Ectodermal cell (in vitro differentiated cells): ENCODE results near the gene CSGALNACT2.

Experiments used
- H3K27ac ChIP-seq: 2 replicates; pipeline ENCODE4 v1.7.0; 2013; ENCODE audit warnings: mild to moderate bottlenecking, low read depth, low read length; ENCODE audit not compliant: insufficient read depth, poor library complexity, severe bottlenecking
- H3K27me3 ChIP-seq: 2 replicates; pipeline ENCODE4 v1.7.0; 2013; ENCODE audit warnings: mild to moderate bottlenecking, low read length; ENCODE audit not compliant: insufficient read depth, control insufficient read depth, poor library complexity, severe bottlenecking
- H3K36me3 ChIP-seq: one replicate; pipeline ENCODE4 v1.7.0; 2013; ENCODE audit warnings: low read length; ENCODE audit not compliant: control insufficient read depth, insufficient read depth
- H3K4me1 ChIP-seq: one replicate; pipeline ENCODE4 v1.7.0; 2013; ENCODE audit warnings: low read length; ENCODE audit not compliant: control insufficient read depth, insufficient read depth
- H3K4me3 ChIP-seq: 2 replicates; pipeline ENCODE4 v1.7.0; 2013; ENCODE audit warnings: low read depth, low read length, control low read depth; ENCODE audit not compliant: insufficient read depth
- H3K9me3 ChIP-seq: 2 replicates; pipeline ENCODE4 v1.7.0; 2013; ENCODE audit warnings: mild to moderate bottlenecking, low read length, moderate library complexity; ENCODE audit not compliant: control insufficient read depth
- WGBS, 2 experiments: methylation state at CpG; one replicate each; pipeline ENCODE4 v1.1.7; 2013; ENCODE audit warnings: missing lambda C conversion rate in 2 of 2; 5-methylcytosine and 5-hydroxymethylcytosine counted together

The CSGALNACT2 gene

DNA sequence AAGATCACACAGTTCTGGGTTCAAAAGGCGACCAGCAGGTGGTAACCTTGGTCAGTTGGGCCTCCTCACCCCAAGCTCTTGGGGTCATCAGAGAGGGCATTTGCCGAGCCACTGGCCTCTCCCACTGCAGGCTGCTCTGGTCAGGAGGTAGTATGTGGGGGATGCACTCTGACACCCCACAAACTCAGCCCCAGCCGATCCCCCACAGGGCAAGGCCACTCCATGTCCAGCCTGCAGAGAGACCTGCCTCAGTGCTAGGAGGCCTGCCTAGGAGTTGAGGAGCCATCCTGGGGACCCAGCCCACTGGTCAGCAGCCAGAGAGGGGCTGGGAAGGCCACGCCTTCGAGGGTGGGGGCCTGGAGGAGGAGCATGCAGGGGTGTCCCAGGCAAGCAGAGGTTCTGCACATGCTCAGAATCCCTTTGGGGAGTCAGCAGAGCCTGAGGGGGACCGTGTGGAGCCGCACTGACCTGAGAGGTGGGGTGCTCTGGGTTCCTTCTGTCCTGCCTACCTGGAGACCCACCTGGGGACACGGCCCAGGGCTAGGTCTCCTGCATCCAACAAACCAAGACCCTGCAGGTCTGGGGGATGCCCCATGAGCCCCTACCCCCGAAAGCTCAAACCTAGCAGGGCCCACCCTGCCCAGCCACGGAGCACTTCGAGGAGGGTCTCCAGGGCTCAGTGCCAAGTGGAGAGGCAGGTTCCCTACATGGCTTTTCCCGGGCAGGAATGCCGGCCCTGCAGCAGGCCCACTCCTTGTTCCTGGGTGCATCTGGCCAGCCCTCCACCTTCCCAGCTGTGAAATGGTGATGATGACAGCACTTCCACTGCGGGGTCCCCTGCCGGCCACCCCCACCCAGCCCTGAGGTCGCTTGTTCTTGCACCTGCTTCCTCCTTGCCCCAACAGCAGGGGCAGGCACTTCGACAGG lies 70.2 kb downstream of the CSGALNACT2 start:
- WGBS, 2 experiments: 90% methylated on average over 17 of the region's 17 CpGs
- no peak overlapping the region for H3K27ac ChIP-seq
- no peaks in the 10 kb centered on the region for H3K9me3 ChIP-seq
- no peaks in the 10 kb centered on the region for H3K4me1 ChIP-seq
- no peaks in the 10 kb centered on the region for H3K27me3 ChIP-seq
- no peaks in the 10 kb centered on the region for H3K36me3 ChIP-seq
- no peak overlapping the region for H3K4me3 ChIP-seq

DNA sequence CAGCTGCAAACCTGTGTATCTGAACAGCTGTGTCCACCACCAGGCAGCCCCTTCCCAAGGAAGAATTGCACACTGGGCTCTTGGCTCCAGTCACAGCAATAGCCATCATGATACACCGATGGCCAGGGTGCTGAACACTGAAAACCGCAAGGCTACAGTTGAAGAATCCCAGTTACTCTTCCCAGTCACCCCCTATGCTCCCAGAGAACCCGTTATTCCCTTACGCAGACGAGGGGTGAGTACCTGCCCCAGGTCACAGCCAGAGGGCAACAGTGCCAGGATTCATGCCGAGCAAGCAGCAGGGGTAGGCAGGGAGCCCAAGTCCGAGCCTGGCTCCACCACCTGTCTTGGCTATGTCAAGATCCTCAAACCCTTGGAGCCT lies 70.8 kb downstream of the CSGALNACT2 start:
- no peaks in the 10 kb centered on the region for H3K27me3 ChIP-seq
- H3K9me3 ChIP-seq: no peaks in the 10 kb centered on the region
- no peaks in the 10 kb centered on the region for H3K4me1 ChIP-seq
- 88 to 90% methylated on average over 7 of the region's 7 CpGs for WGBS, 2 experiments
- no peaks in the 10 kb centered on the region for H3K36me3 ChIP-seq
- H3K4me3 ChIP-seq: no peak overlapping the region
- no peak overlapping the region for H3K27ac ChIP-seq

DNA sequence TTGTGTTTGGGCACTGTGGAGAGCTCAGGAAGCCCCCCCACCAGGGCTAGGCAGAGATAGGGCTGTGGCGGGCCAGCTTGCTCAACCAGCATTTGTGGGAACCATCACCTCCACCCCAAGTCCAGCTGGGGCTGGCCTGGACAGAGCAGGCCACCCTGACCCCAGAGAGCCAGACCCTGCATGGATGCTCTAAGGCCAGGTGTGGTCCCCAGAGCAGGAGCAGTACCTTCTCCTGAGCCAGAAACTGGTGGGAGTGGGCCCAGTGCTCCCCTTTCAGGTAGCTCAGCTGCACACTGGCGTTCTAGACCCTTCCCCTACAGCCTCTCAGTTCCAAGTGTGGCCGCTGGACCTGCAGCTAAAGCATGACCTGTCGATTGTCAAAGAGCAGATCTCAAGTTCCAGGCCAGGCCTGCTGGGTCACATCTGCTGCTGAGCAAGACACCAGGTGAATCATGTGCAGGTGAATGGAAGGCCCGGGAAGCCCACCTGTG lies 71.5 kb downstream of the CSGALNACT2 start:
- H3K4me3 ChIP-seq: no peak overlapping the region
- no peaks in the 10 kb centered on the region for H3K9me3 ChIP-seq
- no peaks in the 10 kb centered on the region for H3K27me3 ChIP-seq
- no peak overlapping the region for H3K27ac ChIP-seq
- WGBS, 2 experiments: 90 to 92% methylated on average over 5 of the region's 5 CpGs
- H3K36me3 ChIP-seq: no peaks in the 10 kb centered on the region
- no peaks in the 10 kb centered on the region for H3K4me1 ChIP-seq

DNA sequence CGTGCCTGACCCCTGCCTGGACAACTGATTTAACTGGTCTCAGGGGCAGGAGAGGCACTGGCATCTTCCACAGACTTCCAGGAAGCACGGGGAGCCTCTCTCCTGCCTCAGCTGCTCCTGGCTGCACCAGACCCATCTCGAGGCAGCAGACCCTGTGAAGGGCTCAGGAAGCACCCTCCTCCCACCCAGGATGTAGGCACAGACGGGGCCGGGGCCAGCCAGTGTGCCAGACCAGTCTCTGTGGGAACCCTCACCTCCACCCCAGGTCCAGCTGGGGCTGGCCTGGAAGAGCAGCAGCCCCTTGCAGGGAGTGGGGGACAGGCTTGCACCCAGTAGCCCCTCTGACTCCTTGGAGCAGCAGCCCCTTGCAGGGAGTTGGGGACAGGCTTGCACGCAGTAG lies 72.3 kb downstream of the CSGALNACT2 start:
- Histone ChIP-seq H3K9me3 (no peaks in the 10 kb centered on the region), H3K36me3 (no peaks in the 10 kb centered on the region), H3K4me3 (no peak overlapping the region), H3K4me1 (peaks cover 5% of the 10 kb centered on the region), H3K27ac (no peak overlapping the region), H3K27me3 (no peaks in the 10 kb centered on the region)
- WGBS, 2 experiments: 77 to 82% methylated on average over 6 of the region's 6 CpGs

DNA sequence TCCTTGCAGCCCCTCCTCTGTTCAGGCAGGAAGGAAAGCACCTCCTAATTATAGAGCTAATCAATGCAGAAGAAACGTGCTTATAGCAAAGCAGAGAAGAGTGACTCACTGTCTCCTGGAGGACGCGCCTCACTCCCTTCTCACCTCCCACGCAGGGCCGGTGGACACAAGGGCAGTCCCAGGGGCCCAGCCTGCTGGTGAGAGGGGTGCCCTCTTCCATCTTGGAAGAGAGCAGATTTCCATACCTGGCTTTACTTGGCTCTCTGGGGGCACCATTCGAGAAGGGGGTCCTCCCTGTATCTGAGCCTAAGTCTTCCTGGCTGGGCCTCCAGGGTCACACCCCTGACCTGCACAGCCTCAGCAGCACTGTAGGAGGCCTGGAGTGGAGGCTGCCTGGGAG lies 72.8 kb downstream of the CSGALNACT2 start:
- H3K4me1 ChIP-seq: peaks cover 6% of the 10 kb centered on the region
- H3K27ac ChIP-seq: no peak overlapping the region
- no peaks in the 10 kb centered on the region for H3K9me3 ChIP-seq
- H3K27me3 ChIP-seq: no peaks in the 10 kb centered on the region
- H3K4me3 ChIP-seq: no peak overlapping the region
- 90% methylated on average over 6 of the region's 6 CpGs for WGBS, 2 experiments
- no peaks in the 10 kb centered on the region for H3K36me3 ChIP-seq

DNA sequence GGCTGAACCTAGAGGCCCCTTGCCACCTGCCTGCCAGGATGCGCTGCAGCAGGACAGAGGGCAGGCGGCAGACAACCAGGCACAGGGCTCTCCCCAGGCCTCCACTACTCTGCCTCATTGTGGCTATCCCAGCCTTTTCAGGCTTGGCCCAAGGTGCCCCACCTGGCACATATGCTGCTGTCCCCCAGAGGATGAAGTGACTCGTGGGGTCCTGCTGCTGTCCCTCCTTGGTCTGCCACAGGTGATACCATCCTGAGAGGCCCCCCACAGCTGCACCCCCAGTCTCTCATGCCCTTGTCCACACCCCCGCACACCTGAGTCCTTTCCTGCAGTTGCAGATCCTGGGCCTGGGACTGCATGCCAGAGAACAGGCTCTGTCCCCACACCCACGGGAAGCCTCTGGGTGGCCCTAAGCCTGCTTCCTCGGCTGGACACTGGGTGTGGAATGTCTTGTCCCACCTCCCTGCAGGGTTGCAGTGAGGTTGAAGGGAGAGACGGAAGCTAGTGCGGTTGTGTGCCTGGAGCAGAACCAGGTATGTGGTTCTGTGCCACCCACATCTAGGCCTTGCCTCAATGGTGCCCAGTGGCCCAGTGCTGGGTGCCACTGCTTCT lies 73.3 kb downstream of the CSGALNACT2 start:
- no peaks in the 10 kb centered on the region for H3K9me3 ChIP-seq
- 89 to 92% methylated on average over 8 of the region's 8 CpGs for WGBS, 2 experiments
- no peak overlapping the region for H3K27ac ChIP-seq
- no peaks in the 10 kb centered on the region for H3K36me3 ChIP-seq
- H3K4me1 ChIP-seq: peaks cover 6% of the 10 kb centered on the region
- H3K27me3 ChIP-seq: no peaks in the 10 kb centered on the region
- no peak overlapping the region for H3K4me3 ChIP-seq

DNA sequence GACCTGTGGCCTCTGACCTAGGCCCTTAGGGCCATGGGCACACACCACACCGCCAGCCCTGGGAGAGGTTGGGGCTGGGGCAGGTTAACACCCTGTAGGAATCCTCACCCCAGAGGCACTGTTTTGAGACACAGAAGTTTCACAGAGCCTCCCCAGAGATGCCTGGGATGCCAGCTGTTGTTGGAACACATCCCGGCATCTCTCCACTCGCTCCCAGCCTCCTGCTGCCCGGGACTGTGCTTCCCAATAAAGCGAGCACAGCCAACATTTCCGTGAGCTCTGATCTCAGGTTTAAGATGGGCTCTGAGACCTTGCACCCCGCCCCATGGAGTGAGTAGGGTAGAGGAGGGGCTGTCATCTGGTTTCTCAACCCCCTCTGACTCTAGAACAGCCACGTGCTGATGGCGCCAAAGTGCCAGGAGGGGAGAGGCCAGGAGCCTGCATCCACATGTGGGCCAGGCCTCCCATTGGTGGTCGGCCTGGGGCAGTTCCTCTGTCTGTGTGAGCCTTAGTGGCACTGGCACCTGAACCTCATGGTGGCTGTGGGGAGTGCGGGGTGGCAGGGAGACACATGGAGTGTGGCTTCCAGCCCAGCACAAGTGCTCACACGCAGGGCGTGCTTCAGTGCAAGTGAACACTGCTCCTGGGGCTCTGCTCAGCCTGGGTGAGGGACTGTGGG lies 73.9 kb downstream of the CSGALNACT2 start:
- no peaks in the 10 kb centered on the region for H3K9me3 ChIP-seq
- WGBS, 2 experiments: 84 to 86% methylated on average over 13 of the region's 13 CpGs
- H3K36me3 ChIP-seq: no peaks in the 10 kb centered on the region
- H3K4me3 ChIP-seq: no peak overlapping the region
- peaks cover 6% of the 10 kb centered on the region for H3K4me1 ChIP-seq
- no peaks in the 10 kb centered on the region for H3K27me3 ChIP-seq
- no peak overlapping the region for H3K27ac ChIP-seq

DNA sequence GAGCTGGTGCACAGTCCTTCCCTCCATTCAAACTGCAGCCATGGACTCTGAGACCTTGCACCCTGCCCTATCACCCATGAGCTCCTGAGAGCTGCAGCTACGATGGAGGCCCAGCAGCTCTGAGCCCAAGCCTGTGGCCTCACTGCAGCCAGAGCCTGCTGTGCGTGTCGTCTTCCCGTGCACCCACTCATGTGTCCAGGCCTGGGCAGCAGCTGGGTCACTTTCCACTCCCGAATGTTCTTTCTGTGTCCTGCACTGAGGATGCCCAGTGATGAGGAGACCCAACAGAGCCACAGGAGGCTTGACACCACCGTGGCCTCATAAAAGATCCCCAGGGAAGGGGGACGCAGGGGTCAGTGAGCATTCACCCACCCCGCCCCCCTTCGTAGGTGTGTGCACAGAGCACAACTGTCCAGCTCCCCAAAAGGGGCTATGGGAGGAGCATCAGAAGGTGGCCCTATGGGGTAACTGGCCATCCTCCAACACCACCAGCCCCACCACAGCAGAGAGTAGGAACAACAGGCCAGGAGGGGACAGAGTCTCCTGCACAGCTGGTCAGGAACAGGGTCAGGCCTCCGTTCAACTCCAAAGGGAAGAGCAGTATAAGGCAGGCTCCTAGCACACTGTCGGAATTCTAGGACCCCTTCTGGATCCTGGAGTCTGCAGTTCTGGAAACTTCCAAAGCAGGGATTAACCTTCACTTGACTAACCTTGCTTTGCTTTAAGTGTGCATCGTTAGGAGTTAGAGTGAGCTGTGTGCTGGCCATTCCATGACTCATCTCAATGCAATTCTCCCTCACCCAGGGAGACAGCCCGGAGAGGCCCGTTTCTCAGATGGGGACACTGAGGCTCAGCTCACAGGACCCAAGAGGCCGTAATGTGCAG lies 76.1 kb downstream of the CSGALNACT2 start:
- H3K9me3 ChIP-seq: no peaks in the 10 kb centered on the region
- H3K4me3 ChIP-seq: no peak overlapping the region
- 89 to 93% methylated on average over 15 of the region's 15 CpGs for WGBS, 2 experiments
- H3K36me3 ChIP-seq: no peaks in the 10 kb centered on the region
- H3K27me3 ChIP-seq: no peaks in the 10 kb centered on the region
- H3K27ac ChIP-seq: no peak overlapping the region
- peaks cover 6% of the 10 kb centered on the region for H3K4me1 ChIP-seq

DNA sequence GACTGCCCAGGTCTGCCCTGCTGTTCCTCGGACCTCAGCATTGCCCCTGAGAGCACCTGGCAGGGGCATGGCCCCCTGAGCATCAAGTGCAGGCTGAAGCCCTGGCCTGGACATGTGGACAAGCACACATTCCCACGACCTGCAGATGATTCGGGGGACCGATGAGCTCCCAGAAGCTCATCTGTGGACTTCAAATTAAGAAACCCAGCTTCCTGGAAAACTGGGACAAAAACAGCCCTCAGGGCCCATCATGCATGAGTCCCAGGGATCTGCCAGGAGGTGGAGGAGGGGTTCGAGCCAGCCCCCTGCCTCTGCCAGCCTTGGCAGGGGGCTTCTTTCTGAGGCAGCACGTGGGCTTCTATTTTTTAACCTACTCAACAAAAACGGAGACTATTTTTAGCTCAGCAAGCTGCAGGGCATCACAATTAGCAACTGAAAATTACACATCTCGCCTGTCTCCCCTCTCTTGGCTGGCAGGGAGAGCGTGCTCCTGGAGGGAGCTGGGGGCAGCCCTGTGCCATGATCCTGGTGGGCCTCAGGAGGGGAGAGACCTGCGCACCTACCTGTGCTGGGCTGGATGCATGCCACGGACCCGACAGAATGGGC lies 76.8 kb downstream of the CSGALNACT2 start:
- H3K9me3 ChIP-seq: no peaks in the 10 kb centered on the region
- H3K27ac ChIP-seq: no peak overlapping the region
- no peaks in the 10 kb centered on the region for H3K36me3 ChIP-seq
- peaks cover 6% of the 10 kb centered on the region for H3K4me1 ChIP-seq
- H3K4me3 ChIP-seq: no peak overlapping the region
- WGBS, 2 experiments: 79 to 80% methylated on average over 12 of the region's 12 CpGs
- H3K27me3 ChIP-seq: no peaks in the 10 kb centered on the region
